Fibroblast of the aortic adventitia (primary cell): Measurements from ENCODE around the gene MYO5A. TPM values are rescaled to one million over a fixed set of nuclear protein-coding genes. Genes with fewer than 3 reads are reported as not detected.

Experiments
- DNase-seq: peaks from one replicate; pipeline ENCODE4 v3.0.0-alpha.2; 2010; ENCODE audit warnings: low read depth
- H3K4me3 ChIP-seq: 2 replicates; pipeline ENCODE4 v1.5.1; 2011; ENCODE audit warnings: low read depth, mild to moderate bottlenecking, control low read depth, low read length, moderate library complexity
- total RNA-seq: library from RNA; depleted of rRNA; stranded (reverse); fragments of >200 nt; gene quantifications from 2 replicates; pipeline ENCODE4 v1.2.3, GENCODE V29; 2012; ENCODE audit warnings: low replicate concordance
- TF ChIP-seq, protein P1 (sequence below): IDR thresholded peaks from 2 replicates; pipeline ENCODE4 v1.5.1; 2011; ENCODE audit warnings: mild to moderate bottlenecking, low read length, control low read depth, inconsistent platforms; ENCODE audit not compliant: insufficient read depth

Gene MYO5A
- total RNA-seq, 1 donor, result 80.3 TPM

DNA sequence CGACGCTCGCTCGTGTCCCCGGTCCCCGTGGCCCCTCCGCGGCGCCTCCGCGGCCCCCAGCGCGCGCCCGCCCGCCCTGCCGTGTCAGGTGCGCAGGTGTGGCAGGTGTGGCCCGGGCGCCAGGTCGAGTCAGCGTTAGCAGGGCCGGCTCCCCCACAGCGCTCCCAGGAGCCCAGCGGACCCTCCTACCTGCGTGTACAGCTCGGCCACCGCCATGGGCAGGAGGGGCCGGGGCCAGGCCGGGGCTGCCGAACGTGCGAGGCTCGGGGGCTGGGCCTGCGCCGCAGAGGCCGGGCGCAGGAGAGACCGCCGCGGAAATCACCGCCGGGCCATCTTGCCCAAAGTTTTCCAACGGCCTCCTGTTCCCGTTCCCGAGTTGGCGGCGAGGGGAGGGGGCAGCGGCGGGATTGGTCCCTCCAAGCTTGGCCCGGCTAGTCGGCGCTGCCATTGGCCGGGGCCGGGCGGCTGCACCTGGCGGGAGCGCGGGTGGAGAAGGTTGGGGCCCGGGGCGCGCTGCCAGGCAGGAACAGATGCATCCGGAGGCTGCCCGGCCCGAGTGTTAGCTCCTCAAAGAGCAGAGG is 233.2 kb downstream of the MYO5A start, which contains the start of gene MYO5C:
Gene MYO5C, minus strand, starts transcription at position 384 of the 581 bp plus-strand sequence. Its CDS starts 168 bp downstream, at position 216.
- peak within 1 kb of the TSS; percentile 42 for H3K4me3 ChIP-seq
- TF ChIP-seq, protein P1, sequence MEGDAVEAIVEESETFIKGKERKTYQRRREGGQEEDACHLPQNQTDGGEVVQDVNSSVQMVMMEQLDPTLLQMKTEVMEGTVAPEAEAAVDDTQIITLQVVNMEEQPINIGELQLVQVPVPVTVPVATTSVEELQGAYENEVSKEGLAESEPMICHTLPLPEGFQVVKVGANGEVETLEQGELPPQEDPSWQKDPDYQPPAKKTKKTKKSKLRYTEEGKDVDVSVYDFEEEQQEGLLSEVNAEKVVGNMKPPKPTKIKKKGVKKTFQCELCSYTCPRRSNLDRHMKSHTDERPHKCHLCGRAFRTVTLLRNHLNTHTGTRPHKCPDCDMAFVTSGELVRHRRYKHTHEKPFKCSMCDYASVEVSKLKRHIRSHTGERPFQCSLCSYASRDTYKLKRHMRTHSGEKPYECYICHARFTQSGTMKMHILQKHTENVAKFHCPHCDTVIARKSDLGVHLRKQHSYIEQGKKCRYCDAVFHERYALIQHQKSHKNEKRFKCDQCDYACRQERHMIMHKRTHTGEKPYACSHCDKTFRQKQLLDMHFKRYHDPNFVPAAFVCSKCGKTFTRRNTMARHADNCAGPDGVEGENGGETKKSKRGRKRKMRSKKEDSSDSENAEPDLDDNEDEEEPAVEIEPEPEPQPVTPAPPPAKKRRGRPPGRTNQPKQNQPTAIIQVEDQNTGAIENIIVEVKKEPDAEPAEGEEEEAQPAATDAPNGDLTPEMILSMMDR, result no peak
- no peak for DNase-seq

DNA sequence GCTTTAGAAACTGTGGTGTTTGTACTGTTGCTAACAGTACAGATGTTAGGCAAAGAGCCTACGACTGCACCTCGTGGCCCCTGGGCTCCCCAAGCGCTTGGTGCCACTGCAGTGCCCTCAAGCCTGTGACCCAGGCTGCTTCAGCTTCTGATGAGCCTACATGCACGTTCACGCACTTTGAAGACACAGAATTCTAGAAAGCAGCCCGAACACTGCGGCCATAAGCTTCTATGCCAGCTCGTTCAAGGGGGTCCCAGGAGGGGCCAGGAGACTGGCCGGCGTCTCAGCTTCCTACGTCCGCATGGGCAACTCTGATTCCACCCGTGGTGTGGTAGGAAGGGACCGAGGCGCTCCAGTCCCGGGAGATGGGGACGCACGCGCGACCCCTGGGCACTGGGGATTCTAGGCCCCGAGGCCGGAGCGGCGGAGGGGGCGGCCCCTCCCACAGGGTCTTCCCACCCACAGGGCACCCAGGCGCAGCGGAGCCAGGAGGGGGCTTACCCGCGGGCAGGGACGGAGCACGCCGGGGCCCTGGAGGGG is 233.7 kb downstream of the MYO5A start:
- H3K4me3 ChIP-seq, result no peak overlapping the region
- no peak for DNase-seq
- TF ChIP-seq, protein P1, result no peak

DNA sequence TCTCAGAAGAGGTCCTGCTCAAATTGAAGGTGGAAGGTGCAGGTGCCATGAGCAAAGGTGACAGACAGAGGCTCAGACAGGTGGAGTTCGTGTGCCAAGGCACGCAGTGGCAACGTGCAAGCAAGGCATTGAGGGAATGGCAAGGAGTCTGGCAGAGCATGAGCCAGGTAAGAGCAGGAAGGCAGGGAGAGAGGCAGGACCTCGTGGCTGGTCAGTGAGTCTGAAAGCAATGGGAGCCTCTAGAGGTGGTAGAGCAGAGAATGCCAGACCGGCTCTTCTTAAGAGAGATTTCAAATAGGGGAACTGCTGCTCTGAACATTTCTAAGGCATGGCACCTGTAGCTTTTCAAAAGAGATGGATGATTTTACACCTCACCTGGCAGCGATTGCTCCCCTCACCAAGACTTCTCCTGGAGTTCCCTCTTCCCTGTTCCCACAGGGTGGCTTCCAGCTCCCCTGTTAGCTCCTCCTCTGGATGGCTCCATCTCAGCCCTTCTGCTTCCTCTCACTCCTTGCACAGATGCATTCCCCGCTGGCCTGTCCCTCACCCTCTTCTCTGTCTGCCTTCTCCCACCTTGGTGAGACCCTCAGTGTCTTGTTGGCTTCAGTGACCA is 235.8 kb downstream of the MYO5A start:
- H3K4me3 ChIP-seq, result no peak overlapping the region
- no peak for DNase-seq
- TF ChIP-seq, protein P1, result no peak

DNA sequence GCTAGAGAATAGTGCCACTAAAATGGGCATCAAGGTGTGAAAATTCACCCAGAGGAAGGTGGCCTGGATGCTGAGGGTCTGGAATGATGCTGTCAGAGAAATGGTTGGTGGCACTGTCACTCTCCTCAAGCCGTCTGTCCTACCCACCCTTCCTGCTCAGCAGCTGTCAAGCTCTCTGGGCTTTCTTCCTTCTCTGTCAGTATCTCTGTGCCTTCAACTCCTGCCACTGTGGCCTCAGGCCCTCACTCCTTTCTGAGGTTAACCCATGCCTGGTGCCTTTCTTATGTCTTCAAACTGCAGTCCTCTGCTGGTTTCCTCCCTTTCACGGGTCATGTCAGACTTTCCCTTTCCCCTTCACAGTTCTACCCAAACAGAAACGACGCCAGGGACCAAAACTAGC is 237.5 kb downstream of the MYO5A start:
- DNase-seq, result no peak
- TF ChIP-seq, protein P1, result no peak
- no peak overlapping the region for H3K4me3 ChIP-seq

DNA sequence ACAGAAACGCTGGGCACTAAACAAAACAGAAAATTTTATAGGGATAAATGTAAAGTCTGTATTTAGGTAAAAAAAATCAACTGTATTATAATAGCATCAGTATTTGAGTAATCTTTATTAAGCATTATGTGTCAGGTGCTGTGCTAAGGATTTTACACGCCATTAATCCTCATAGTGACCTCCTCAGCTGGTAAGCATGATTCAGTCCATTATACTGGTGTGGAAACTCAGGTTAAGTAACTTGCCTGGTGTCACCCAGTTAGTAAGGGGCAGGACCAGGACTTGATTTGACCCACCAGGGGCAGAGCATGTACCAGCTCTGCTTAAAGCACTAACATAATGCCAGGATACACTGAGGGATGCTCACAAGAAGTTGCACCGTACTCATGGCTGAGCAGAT is 237.9 kb downstream of the MYO5A start:
- H3K4me3 ChIP-seq, result no peak overlapping the region
- no peak for DNase-seq
- TF ChIP-seq, protein P1, result no peak

DNA sequence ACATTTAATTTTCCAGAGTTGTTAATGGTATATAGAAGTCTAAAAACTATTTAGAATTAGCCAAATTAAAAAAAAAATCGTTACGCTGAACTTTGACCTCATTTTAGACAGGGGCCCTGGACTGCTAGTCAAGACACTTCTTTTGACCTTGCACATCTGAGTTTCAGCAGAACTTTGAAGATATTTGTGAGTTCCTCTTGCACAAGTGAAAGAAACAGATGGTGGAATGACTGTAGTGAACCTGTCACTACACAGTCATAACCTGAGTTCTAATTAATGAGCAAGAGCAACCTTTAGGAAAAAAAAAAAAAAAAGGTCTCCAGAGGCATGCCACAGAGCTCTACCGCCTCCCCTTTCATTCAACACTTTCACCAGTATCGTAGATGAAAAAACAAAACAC is 238.4 kb downstream of the MYO5A start:
- TF ChIP-seq, protein P1, result no peak
- H3K4me3 ChIP-seq, result no peak overlapping the region
- no peak for DNase-seq
